ENCODE measurements around the gene MTFR1L. TPM values are rescaled to one million over a fixed set of nuclear protein-coding genes. Genes with fewer than 3 reads are reported as not detected.

The MTFR1L gene
- total RNA-seq, 4 donors from 2014 or later = 73.2 to 125 (median 93.6) TPM

DNA sequence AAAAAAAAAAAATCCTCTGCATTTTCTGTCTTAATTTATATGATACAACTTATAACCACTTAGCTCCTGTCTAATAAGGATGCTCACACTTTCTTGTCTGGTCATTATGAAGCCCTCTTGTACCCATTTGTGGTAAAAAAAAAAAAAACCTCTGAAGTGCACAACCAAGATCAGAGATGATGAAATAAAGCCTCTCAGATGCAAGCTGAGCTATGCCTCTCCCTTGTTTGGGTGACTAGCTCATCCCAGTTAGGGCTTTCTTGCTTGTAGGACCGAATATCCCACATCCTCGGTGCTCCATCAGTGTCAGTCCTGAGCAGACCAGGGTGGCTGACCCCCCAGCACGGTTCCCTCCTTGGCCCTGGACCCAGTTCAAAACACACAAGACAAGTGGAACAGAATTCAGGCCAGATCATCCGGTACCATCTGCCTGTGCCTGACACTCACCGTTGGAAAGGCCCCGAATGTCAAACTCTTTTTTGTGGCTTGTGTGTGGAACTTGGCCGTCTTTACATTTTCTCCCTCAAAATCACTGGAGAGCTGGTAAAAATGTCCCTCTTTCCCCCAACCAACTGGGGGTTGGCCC, 26.1 kb upstream of the MTFR1L start:
- Histone ChIP-seq H3K4me1 (peaks cover 3 to 4% (median 4%) of the 10 kb centered on the region in 4 donors), H3K36me3 (no peaks in the 10 kb centered on the region), H3K27ac (no peak overlapping the region), H3K9me3 (no peaks in the 10 kb centered on the region), H3K27me3 (no peaks in the 10 kb centered on the region), H3K4me3 (no peak overlapping the region)
- TF ChIP-seq EP300 (IDR thresholded peaks at IDR 0.05; ENCODE audit: low read depth) (no peak), POLR2AphosphoS5 (IDR thresholded peaks at IDR 0.05) (no peak), POLR2A (IDR thresholded peaks at IDR 0.05) (no peak)
- TF ChIP-seq, protein P1, sequence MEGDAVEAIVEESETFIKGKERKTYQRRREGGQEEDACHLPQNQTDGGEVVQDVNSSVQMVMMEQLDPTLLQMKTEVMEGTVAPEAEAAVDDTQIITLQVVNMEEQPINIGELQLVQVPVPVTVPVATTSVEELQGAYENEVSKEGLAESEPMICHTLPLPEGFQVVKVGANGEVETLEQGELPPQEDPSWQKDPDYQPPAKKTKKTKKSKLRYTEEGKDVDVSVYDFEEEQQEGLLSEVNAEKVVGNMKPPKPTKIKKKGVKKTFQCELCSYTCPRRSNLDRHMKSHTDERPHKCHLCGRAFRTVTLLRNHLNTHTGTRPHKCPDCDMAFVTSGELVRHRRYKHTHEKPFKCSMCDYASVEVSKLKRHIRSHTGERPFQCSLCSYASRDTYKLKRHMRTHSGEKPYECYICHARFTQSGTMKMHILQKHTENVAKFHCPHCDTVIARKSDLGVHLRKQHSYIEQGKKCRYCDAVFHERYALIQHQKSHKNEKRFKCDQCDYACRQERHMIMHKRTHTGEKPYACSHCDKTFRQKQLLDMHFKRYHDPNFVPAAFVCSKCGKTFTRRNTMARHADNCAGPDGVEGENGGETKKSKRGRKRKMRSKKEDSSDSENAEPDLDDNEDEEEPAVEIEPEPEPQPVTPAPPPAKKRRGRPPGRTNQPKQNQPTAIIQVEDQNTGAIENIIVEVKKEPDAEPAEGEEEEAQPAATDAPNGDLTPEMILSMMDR (IDR thresholded peaks at IDR 0.05) = no peak
- intact Hi-C loops (cut with DNase I; ENCODE audit: low total_unique reads) (no loop called here), in situ Hi-C loops (cut with MboI; ENCODE audit: low pct_ligation_motif_present in 1 of 4, low pct_unique_long_range_greater_than_20kb in 1 of 4, low sequenced_read_pairs in 3 of 4) (loop anchor here in 3 of 4 donors (10.0 to 25.0 kb wide), 2 partner anchors 179 to 181 kb away; partner anchors contain the start of gene MAN1C1 (in 3 of the 3))
- WGBS, 2 donors (ENCODE audit: low coverage in 1 of 2) = 63% methylated on average over 7 of the region's 7 CpGs; no CpG with 5 or more reads in 1 of the 2 donors
- no peak for DNase-seq

DNA sequence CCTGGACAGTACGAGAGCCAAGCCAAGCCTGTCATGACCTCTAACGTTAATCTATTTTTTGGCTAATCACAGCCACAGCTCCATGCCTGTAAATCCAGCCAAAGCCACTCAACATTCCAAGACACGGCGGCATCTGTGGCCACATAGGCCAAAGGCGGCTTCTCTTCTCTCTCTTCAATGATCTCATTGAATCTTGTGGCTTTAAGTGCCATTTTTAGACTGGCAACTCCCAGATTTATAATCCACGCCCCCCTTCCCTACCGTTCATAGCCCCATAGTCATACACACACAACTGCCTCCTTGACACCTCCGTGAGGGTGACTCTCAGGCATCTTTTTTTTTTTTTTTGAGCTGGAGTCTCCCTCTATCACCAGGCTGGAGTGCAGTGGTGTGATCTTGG, 25.4 kb upstream of the MTFR1L start:
- in situ Hi-C loops (cut with MboI; ENCODE audit: low pct_ligation_motif_present in 1 of 4, low pct_unique_long_range_greater_than_20kb in 1 of 4, low sequenced_read_pairs in 3 of 4) = loop anchor here in 3 of 4 donors (10.0 to 25.0 kb wide), 2 partner anchors 180 to 182 kb away; partner anchors contain the start of gene MAN1C1 (in 3 of the 3)
- Histone ChIP-seq H3K9me3 (no peaks in the 10 kb centered on the region), H3K4me3 (no peak overlapping the region), H3K36me3 (no peaks in the 10 kb centered on the region), H3K4me1 (peaks cover 4 to 7% (median 6%) of the 10 kb centered on the region in 4 donors), H3K27ac (no peak overlapping the region), H3K27me3 (no peaks in the 10 kb centered on the region)
- TF ChIP-seq, protein P1 (IDR thresholded peaks at IDR 0.05) = no peak
- TF ChIP-seq EP300 (IDR thresholded peaks at IDR 0.05; ENCODE audit: low read depth) (no peak), POLR2AphosphoS5 (IDR thresholded peaks at IDR 0.05) (no peak), POLR2A (IDR thresholded peaks at IDR 0.05) (no peak)
- no peak for DNase-seq
- 72 to 74% methylated on average over 6 to 8 of the region's 8 CpGs for WGBS, 2 donors (ENCODE audit: low coverage in 1 of 2)
- intact Hi-C loops (cut with DNase I; ENCODE audit: low total_unique reads) = no loop called here

DNA sequence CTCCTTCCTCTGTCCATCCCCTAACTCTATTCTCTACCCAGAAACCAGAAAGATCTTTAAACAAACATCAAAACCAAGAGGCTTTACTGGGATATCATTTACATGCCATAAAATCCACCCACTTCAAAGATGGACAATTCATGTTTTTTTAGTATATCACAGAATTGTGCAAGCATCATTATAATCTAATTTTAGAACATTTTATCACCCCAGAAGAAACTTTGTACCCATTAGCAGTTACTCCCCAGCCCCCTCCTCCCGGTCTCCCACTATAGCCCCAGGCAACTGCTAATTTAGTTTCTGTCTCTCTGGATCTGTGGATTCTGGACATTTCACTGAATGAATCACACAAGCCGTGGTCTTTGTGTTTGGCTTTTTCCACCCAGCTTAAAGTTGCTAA, 24.5 kb upstream of the MTFR1L start:
- in situ Hi-C loops (cut with MboI; ENCODE audit: low pct_ligation_motif_present in 1 of 4, low pct_unique_long_range_greater_than_20kb in 1 of 4, low sequenced_read_pairs in 3 of 4) (loop anchor here (5.0 to 25.0 kb wide), 3 partner anchors 180 to 183 kb away; partner anchors contain the start of gene MAN1C1 (in 3 of the 4)), intact Hi-C loops (cut with DNase I; ENCODE audit: low total_unique reads) (loop anchor here (5.0 kb wide), 1 partner anchor 183 kb away; no protein-coding TSS in a partner anchor)
- TF ChIP-seq, protein P1 (IDR thresholded peaks at IDR 0.05) = no peak
- TF ChIP-seq POLR2AphosphoS5 (IDR thresholded peaks at IDR 0.05) = no peak
- no peak for TF ChIP-seq EP300 (IDR thresholded peaks at IDR 0.05; ENCODE audit: low read depth)
- no peak for TF ChIP-seq POLR2A (IDR thresholded peaks at IDR 0.05)

GRCh38 chr1:25795946-25796810, 23.6 kb upstream of the MTFR1L start:
- H3K27ac ChIP-seq = peak overlapping the region in 1 of 4 donors; percentile 8
- no peaks in the 10 kb centered on the region for H3K9me3 ChIP-seq
- H3K4me3 ChIP-seq = no peak overlapping the region
- H3K27me3 ChIP-seq = no peaks in the 10 kb centered on the region
- H3K4me1 ChIP-seq = peaks cover 15 to 19% (median 18%) of the 10 kb centered on the region in 4 donors
- no peak for DNase-seq
- in situ Hi-C loops (cut with MboI; ENCODE audit: low pct_ligation_motif_present in 1 of 4, low pct_unique_long_range_greater_than_20kb in 1 of 4, low sequenced_read_pairs in 3 of 4) = loop anchor here (5.0 to 25.0 kb wide), 3 partner anchors 181 to 184 kb away; partner anchors contain the start of gene MAN1C1 (in 3 of the 4)
- 71 to 84% methylated on average over 14 to 22 of the region's 22 CpGs for WGBS, 2 donors (ENCODE audit: low coverage in 1 of 2)
- TF ChIP-seq POLR2AphosphoS5 (IDR thresholded peaks at IDR 0.05) (no peak), EP300 (IDR thresholded peaks at IDR 0.05; ENCODE audit: low read depth) (no peak), POLR2A (IDR thresholded peaks at IDR 0.05) (no peak)
- TF ChIP-seq, protein P1 (IDR thresholded peaks at IDR 0.05) = no peak
- intact Hi-C loops (cut with DNase I; ENCODE audit: low total_unique reads) = loop anchor here (5.0 kb wide), 1 partner anchor 184 kb away; no protein-coding TSS in a partner anchor
- no peaks in the 10 kb centered on the region for H3K36me3 ChIP-seq

More for the DNA sequence above, 24.5 kb upstream of the MTFR1L start:
- 49 to 62% methylated on average over 2 of the region's 2 CpGs for WGBS, 2 donors (ENCODE audit: low coverage in 1 of 2)
- Histone ChIP-seq H3K27me3 (no peaks in the 10 kb centered on the region), H3K4me3 (no peak overlapping the region), H3K4me1 (peaks cover 8 to 12% (median 11%) of the 10 kb centered on the region in 4 donors), H3K36me3 (no peaks in the 10 kb centered on the region), H3K9me3 (no peaks in the 10 kb centered on the region), H3K27ac (no peak overlapping the region)
- no peak for DNase-seq

All from transverse colon (tissue), 4 donors.